IPS DF 4.7 (cell line): Measurements from ENCODE around the gene ARHGEF35.
"Not testable (repeated sequence)": the region's sequence is repeated elsewhere in the genome, so short reads cannot be mapped to it uniquely, and the experiment has no call there.

Source experiments
- DNase-seq: peaks from one replicate; pipeline ENCODE4 v3.0.0-alpha.2; 2013; ENCODE audit warnings: low spot score; ENCODE audit errors: extremely low read depth

Gene ARHGEF35

GRCh38 chr7:144179165-144179479, 16.5 kb downstream of the ARHGEF35 start:
- DNase-seq: not testable (repeated sequence)

DNA sequence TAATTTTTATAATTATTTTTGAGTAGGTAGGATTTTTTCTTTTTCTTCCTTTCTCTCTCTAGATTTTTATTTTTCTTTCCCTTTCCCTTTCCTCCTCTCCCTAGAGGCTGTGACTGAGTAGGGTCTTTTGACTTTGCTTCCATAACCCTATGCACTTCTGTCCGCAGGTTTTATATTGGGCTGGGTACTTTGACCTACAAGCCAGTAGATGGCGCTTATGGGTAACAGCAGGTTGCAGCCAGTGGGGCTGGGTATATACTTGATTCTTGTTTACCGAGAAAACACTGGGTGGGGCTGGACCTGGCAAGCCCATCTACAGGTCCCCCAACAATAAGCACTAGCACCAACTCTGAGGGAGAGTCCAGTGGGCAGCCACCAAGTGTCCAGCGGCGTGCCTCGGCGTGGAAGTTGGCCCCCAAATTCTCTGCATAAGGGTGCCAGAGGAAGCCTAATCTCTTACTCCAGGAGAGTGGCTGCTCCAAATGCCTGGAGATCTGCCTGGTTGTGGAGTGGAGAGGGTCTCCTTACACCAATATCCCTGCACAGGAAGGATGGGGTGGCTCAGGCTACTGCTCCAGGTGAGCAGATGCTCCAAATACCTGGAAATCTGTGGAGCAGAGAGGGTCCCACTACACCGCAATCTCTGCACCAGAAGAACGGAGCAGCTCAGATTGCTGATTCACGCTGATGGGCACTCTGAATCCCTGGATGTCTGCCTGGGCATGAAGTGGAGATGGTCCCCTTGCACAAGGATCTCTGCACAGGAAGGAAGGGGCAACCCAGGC, 17.1 kb downstream of the ARHGEF35 start:
- DNase-seq: not testable (repeated sequence)

GRCh38 chr7:144174613-144175012, 21.0 kb downstream of the ARHGEF35 start:
- DNase-seq: no peak

DNA sequence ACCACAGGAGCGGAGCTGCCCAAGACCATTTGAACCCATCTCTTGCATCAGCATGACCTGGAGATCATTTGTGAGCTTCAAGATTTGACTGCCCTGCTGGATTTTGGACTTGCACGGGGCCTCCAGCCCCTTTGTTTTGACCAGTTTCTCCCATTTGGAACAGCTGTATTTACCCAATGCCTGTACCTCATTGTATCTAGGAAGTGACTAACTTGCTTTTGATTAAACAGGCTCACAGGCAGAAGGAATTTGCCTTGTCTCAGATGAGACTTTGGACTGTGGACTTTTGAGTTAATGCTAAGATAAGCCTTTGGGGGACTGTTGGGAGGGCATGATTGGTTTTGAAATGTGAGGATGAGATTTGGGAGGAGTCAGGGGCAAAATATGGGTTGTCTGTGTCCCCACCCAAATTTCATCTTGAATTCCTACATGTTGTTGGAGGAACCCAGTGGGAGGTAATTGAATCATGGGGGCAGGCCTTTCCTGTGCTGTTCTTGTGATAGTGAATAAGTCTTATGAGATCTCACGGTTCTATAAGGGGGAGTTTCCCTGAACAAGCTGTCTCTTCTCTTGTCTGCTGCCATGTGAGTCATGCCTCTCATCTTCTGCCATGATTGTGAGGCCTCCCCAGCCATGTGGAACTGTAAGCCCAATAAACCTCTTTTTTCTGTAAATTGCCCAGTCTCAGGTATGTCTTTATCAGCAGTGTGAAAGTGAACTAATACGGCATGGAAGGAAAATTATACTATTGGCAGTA, 23.9 kb downstream of the ARHGEF35 start:
- not testable (repeated sequence) for DNase-seq

DNA sequence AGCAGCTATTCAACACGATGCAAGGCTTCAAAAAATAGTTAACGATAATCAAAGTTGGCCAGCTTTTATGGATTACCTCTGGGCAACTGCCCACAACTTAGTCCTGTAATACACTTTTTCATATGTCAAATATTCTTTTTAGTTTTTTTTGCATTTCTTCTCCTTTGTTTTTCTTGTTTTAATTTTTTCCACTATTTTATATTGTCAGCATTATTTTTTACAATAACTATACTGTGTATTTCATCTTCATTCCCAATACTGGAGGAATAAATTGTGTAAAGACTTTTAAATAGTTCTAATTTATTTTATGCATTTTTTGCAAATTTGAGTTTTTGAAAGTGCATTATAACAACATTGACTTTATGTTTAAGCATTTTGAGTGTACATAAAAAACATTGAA, 30.8 kb downstream of the ARHGEF35 start:
- no peak for DNase-seq

GRCh38 chr7:144158861-144159260, 36.8 kb downstream of the ARHGEF35 start:
- no peak for DNase-seq

- DNase-seq: no peak
Measured at GRCh38 chr7:144148224-144148827, 47.3 kb downstream of the ARHGEF35 start.

- no peak for DNase-seq
Measured at GRCh38 chr7:144144426-144144825, 51.2 kb downstream of the ARHGEF35 start.

DNA sequence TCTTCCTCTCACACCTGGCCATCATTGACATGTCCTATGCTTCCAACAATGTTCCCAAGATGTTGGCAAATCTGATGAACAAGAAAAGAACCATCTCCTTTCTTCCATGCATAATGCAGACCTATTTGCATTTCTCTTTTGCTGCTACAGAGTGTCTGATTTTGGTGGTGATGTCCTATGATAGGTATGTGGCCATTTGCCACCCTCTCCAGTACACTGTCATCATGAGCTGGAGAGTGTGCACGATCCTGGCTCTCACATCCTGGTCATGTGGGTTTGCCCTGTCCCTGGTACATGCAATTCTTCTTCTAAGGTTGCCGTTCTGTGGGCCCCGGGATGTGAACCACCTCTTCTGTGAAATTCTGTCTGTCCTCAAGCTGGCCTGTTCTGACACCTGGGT, 53.4 kb downstream of the ARHGEF35 start:
- DNase-seq: no peak

DNA sequence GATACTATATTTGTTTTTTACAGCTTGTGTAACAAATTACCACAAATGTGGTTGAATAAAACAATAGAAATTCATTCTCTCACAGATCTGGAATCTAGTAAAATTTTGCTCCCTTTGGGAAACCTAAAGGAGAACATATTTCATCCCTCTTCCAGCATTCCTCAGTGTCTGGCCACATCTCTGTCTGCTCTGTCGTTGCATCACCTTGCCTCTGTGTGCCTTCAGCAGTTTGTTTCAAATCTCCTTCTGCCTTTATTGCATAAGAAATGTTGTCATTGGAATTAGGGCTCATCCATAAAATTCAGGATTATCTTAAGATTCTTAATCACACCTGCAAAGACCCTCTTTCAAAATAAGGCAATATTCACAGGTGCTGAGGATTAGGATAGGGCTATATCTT, 58.1 kb downstream of the ARHGEF35 start:
- DNase-seq: no peak
